HG03432 (cell line): ENCODE measurements around the gene C17orf50.

Experiments
- ATAC-seq: cut with Tn5 transposase; IDR thresholded peaks from one replicate; pipeline ENCODE4 v1.9.1; 2021; ENCODE audit warnings: mild to moderate bottlenecking, moderate library complexity; ENCODE audit not compliant: unreplicated experiment

The C17orf50 gene

DNA sequence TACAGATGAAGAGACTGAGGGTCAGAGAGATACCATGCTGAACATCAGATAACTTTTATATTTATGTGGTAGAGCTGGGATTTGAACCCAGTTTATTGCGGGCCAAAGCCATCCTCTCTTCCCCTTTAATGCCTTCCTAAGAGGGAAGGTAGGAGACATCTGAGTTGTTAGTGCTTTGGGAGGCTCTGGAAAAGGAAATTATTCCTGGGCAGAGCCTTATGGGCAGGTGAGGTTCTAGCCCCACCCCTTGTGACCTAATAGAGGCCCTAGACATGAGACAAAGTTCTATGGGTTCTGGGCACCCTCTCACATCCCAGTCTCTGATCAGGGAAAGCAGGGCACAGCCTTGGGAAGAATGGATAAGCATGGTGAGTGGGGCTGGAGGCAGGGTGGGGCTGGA lies at the start of gene C17orf50:
C17orf50 (plus strand) TSS at position 301 of the 400 bp plus-strand sequence; CDS start at position 356, 55 bp downstream.
- no peak for ATAC-seq

DNA sequence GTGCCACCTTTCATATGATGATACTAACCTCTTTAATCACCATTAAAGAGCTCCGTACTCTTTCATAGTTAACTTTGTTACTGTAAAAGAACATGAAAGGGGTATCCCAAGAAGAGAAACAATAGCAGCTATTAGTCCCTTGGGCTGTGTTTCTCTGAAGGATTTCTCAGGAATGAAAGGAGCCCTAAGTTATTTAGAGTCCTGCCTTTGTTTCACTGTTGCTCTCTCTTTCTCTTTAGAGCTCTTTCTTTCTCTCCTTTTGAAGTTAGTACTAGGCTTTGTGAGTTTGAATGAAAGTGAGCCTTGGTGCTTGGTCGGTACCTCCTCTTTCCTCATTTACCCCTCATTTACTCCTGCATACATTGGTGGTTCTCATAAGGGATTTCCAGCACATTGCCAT lies 49.7 kb upstream of the C17orf50 start:
- no peak for ATAC-seq

DNA sequence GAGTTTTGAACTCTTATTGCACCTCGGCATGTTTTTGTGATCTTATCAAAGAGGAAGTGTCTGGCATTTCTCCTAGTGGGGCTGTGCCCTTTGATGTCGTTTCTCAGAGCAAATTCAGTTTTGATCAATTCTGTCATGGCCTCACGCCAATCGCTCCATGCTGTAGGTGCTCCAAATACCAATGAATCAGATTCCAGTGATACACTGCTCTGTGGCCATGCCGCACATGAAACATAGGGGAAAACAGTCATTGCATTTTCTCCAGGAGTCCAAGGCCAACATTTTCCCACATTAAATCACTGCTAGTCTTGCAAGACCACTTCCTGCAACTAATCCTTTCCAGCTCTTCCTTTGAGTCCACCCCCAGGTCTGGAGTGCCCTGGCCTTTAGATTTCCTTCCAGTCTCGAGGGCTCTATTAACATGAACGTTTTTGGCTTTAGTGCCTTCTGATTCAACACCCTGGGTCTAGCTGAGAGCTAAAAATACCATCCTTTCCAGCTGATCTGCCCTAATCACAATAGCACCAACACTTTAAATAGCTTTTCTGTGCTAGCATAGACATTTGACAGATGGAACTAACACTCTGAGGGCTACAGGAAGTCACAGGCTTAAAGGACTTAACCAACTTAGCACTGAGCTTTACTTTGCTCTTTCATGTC lies 47.5 kb upstream of the C17orf50 start:
- no peak for ATAC-seq

DNA sequence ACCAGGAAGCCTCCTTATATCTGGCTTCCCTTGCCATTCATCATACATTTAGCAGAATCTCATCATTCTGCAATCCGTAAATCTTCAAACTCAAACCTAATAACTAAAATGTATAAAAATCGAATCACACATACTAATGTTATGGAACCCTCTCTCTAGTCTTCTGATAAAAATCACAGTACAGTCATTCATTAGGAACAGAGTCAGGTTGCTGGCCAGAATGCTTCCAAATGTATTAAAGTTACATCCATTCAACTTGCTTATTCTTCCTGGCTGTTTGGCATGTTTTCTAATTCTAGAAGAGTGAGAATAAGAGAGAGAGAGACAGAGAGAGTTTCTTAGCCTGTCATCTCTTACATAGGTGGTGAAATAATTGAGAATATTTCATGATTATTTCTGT lies 45.7 kb upstream of the C17orf50 start:
- ATAC-seq = no peak

DNA sequence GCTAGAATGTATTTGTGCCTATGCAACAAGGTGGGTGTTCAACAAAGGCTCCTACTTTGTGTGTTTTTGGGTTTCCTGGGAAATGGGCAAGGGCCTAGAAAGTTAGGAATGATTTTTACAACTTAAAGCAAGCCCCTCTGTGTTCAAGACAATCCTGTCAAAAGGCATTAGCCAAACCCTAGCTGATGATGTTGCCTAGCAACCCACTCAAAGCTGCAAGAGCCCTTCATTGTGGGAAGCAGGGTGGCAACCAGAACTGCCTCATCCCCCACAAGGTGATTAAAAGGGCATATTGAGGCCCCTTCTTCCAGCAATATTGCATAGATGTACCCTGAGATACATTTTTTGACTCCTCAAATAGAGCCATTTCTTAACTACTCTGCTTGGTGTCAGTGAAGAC lies 45.3 kb upstream of the C17orf50 start:
- no peak for ATAC-seq

DNA sequence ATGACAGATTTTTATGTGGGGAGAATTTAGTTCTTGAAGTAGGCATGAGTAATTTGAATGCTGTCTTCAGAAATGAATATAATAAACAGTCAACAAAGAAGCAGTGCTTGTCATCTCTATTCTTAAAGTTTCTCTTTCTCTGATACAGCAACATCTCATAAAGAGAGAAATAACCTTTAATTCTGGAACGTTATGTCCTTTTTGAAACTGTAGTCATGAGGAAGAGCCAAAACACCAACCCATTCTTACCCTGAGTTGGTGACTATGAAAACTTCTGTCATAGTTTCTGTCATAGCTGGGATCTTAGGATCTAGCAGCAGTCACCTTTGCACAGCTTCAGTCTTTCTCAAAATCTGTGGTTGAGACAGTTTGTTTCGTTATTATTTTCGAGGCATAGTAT lies 44.5 kb upstream of the C17orf50 start:
- ATAC-seq = no peak

DNA sequence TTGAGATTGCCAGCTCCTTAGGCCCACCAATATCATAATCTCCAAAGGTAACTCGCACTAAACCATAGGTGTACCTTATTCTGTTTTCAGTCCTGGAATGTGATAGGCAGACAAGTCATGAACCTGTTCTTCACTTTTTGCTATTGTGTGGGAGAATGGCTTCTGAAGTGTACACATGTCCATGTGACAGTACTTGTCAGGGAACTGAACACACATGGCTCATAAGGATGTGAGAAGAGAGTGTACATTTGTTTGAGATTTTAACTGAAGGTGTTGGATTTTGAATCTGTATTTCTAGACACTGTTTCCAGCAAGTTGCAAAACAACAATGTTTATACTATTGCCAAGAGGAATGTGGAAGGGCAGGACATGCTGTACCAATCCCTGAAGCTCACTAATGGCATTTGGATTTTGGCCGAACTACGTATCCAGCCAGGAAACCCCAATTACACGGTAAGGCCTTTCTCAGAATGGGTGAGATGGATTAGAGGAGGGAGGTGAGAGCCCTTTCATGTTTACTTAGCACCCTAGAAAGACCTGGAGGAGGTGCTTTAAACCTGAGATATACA lies 43.7 kb upstream of the C17orf50 start:
- ATAC-seq = no peak

DNA sequence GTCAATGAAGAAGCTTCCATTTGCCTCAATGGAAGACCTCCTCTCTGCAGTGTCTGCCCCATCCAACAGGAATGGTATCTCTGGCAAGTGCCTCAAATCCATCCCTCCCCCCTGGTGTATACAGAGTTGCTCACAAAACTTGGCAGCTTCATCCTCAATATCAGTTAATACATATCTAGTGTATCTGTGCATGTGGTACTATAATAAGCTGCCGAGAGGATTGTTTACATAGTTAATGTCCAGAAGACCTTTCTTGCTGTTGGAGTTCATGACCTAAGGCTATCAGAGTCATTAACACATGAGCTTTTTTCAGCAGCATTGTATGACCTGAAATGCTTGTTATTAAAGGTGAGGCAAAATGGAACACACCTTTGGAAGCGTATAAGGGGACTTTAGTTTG lies 43.2 kb upstream of the C17orf50 start:
- ATAC-seq = no peak

DNA sequence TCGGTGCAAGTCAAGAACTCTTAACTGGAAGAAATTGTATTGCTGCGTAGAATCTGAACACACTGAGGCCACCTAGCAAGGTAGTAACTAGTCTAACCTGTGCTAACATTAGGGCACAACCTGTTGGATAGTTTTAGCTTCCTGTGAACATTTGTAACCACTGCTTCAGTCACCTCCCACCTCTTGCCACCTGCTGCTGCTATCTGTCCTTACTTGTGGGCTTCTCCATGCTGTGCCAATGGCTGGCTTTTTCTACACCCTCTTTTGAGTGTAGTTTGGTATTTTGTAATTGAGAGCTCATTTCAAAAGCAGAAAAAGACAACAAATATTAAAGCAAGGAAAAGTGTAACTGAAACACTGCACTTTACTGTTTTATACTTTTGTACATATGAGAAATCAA lies 37.0 kb upstream of the C17orf50 start:
- no peak for ATAC-seq

DNA sequence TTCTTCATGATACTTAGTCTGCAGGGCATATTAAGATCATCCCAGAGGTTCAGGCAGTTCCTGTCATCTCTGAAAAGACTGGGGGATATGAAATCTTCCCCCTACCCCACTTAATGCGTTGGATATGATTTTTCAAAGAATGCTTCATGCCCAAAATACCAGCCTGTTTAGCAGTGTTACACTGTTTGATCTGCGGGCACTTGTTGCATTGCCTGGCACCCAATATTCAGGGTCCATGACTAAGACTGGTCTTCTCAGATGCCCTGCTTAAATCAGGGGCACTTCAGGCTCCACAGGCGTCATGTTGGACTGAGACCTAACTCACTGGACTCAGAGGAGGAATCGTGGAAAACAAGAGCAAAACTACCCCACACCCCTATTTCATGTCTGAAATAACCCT lies 35.6 kb upstream of the C17orf50 start:
- ATAC-seq = no peak

DNA sequence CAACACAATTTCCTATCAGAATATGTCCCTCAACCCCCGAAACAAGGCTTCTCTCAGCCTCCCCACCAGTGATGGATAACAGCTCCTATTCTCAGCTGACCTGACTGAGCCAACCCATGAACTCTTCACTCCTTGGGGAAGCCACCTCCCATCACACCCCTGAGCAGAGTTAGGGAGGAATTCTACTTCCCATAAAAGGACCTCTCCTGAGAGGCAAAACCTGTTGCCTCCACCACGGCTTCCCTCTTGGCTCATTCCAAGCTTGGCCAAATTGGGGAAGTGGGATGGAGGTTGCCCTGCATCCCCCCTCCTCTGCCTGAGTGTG lies 34.9 kb upstream of the C17orf50 start:
- ATAC-seq = no peak

DNA sequence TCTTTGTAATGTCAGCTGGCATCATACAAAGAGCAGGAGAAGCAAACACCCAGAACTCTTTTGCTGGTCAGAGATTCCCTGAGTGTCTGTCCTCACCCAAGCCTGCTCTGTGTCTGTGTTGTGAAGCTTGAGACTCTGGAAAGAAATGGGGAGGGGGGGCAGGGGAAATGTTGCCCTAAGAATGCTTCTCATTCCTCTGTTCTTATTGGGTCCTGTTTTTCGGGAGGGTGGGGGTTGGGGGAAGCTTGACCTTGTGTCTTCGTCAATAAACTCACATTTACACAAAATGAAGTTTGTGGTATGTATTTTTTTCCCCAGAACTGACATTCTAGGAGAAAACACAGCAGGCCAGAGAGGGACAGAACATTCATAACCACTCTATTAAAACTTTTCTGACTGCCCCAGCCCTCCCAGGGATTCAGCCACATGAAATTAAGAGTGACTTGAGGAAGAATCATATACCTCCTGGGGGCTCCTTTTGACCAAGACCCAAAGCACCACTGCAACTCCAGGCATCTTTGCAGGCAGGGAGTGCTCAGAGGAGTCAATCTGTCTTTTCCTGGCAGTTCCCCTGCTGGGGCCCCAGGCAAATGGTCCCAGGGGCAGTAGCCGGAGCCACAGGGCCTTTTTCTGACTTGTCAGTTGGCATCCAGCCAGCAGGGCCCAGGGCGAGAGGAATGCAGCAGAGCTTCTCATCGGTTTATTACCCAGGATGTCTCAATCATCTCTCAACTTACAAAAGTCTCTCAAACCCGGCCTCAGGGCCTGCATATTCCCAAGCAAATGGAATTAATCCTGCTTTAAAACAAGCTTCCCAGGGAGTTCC lies 34.3 kb upstream of the C17orf50 start:
- no peak for ATAC-seq

DNA sequence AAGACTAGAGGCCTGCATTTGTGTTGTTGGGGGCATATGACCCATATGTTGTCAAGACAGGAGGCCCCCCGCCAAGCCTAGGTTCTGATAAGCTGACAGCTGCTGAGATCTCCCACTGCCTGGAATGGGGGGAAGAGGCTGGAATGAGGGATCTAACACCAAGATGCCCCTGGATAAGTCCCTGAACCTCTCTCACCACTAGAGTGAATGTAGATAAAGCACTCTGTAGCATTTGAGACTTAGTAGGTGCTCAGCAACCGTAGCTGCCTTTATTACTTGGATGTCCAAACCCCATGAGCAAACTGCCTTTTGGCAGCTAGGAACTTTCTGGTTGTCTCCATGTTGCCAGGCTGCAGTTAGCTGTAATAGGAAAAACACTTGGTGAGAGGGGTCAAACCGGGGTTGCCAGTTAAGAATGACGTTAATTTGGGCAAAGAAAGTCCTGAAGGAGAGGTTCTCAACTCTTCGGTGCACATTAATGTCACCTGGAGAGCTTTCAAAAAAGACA lies 33.7 kb upstream of the C17orf50 start:
- ATAC-seq = no peak

DNA sequence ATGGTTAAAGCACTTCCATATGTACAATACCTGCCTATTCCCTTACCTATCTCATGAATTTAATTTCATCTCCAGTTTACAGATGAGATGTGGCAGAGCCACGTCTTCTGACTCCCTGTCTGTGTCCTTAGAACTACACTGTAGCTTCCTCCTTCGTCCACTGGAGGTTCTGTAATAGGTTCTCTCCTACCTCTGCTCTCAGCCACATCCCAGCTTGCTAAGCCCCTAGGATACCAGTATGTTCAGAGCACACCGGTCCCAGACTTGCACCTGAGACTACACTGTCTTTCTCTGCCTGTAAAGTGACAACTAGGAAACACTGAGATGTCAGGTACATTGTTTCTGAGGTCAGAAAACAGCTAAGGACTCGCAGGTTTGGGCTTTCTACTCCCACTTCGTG lies 33.1 kb upstream of the C17orf50 start:
- ATAC-seq = no peak

DNA sequence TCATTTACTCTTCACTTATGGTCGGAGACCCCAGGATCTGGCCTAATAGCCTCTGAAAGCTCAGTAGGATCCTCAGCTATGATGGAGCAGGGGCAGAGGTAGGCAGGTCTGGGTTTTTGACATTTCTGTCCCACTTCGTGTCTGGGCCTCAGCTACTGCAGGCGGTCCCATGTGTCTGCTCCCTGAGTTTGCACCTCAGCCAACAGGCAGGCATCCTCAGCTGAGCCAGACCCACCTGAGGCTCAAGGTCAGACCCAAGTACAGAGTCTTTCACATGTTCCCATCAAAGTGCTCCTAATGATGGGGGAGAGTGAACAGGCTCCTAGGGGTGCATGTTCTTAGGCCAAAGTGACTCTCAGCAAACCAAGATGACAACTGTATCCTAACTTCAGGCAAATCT lies 32.1 kb upstream of the C17orf50 start:
- no peak for ATAC-seq

DNA sequence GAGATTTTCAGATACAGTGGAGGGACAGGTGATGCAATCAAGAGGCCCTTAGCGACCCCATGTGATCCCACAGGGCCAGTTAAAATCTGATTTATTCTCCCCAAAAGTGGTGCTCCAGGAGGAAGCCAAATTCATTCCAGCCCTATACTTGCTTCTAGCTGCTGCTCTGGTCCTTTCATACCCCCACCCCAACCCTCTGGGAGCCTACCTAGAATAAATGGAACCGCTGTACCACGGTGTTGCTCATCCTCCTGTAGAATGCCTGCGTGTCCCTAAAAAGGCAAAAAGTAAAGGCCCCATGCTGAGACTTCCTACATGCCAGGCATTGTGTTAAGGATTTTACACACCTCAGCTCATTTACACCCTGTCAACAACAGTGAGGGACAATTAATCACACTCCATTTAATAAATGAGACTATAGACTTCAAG lies 31.3 kb upstream of the C17orf50 start:
- ATAC-seq = no peak

DNA sequence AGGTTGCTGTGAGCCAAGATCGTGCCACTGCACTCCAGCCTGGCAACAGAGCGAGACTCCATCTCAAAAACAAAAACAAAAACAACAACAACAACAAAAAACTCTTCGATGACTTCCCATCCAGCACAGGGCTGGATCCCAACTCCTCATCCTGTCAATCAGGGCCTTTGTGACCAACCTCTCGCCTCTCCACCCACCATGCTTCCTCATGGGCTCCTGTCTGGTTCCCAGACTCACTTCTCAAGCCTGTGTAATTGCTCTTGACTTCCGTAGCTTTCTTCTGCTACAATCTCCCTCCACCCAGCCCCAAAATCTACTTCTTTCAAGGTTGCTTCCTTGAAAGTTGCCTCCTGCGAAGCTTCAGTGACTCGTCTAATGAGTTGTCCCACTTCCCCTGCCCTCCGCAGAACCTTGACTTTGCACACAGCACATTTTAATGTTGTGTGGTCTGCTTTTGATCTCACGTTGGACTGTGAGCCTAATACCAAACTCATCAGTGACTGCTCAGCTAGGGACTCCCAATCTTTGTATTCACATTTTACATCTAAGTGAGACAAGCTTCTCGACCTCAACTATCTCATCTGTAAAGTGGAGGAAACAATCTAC lies 30.2 kb upstream of the C17orf50 start:
- no peak for ATAC-seq

DNA sequence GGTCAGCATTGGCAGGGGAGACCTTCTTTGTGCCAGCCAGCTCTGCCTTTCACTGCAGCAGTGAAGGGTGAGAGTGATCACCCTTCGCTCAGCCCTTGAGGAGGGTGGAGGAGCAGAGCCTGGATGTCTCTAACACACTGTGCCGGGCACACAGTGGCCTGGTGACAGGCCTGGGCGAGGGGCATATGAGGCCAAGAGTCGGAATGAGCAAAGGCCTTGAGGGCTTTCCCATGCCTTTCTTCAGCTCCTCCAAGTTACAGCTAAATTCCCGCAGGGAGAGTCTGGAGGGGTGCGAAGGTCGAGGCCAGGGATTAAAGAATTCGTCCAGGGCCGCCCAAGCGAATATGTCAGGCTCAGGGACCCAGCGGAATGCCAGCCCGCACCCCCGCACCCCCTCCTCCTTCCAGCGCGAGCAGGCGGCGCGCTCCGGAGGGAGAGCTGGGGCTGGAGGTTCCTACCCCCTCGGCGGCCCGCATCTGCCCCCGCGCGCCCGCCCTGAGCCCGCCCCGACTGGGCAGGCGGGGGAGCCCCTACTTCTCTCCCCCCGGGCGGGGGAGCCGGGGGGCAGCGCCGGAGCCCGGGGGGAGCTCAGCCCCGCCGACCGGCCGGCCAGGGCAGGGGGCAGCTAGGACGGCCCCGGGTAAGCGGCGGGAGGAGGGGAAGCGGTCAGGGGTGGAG lies 29.3 kb upstream of the C17orf50 start, which contains the start of gene RASL10B:
RASL10B (plus strand) TSS at position 401 of the 678 bp plus-strand sequence. CDS start 3,546 bp downstream, outside the sequence.
- no peak for ATAC-seq

DNA sequence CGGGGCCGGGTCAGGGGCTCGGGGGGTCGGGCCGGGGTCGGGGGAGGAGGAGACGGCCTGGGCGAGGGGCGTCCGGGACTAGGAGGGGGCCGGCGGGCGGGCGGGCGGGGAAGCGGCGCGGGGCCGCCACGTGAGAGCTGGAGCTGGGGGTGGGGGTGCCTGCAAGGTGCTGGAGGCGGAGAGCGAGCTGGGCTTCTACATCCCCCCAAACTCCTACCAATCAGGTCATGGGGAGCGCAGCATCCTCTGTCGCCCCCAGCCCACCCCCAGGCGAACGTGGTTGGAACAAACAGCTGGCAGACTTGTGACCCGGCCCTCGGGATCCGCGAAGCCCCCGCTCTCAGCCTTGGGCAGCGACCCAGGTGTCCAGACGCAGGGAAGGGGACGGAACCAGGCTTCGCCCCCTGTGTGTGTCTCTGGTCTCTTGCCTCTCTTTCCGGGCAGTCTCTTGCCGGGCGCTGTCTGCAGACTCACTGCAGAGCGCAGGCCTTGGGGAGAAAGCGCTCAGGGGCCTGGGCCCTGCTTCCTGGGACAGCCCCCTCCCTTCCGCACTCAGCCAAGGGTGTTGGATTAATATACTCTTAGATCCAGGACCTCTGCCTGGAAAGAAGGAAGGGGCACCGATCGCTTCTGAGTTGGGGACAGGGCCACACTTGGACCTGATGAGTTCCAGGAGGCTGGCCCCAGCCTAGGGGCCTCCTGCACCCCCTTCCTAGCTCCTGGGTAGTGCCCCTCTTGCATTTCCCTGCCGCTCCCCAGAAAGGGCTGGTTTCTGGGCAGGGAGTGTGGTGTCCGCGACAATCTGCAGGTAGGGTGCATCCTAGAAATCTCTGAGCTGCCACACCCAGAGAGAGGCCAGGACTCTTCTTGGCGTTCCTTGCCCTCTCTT lies 28.5 kb upstream of the C17orf50 start:
- ATAC-seq = no peak

DNA sequence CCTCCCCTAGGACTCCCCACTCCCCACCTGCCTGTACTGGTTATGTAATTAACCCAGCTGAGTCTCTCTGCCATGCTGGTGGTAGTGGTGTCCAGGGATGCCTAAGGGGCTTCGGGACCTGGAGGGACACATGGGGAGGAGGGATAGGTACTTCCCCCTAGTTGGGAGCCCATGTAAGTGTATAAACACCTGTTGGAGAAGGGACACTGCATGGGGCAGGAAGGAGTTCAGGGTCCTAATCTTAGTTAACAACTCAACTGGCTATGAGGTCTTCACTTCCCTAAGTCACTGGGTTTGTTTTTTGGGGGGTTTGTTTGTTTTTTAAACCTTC lies 27.9 kb upstream of the C17orf50 start:
- ATAC-seq = no peak
